Effector memory CD8-positive, alpha-beta T cell (primary cell): Measurements from ENCODE around the gene TOR1B.

Experiments
- ATAC-seq: fragments of 150-1000 bp; cut with Tn5 transposase; replicated peaks from 2 replicates; pipeline ENCODE4 v1.10.0; 2021; ENCODE audit warnings: mild to moderate bottlenecking, moderate library complexity
- DNase-seq, 3 experiments: peaks; one replicate each; pipeline ENCODE4 v3.0.0; 2021
- H3K27ac Mint-ChIP-seq, 2 donors: one replicate each; pipeline ENCODE4 v1.8.0; 2022; ENCODE audit warnings: mild to moderate bottlenecking in 2 of 2, mixed read lengths in 2 of 2, moderate library complexity in 2 of 2
- H3K27me3 Mint-ChIP-seq, 2 donors: one replicate each; pipeline ENCODE4 v1.8.0; 2022; ENCODE audit warnings: mixed read lengths in 2 of 2
- H3K36me3 Mint-ChIP-seq: one replicate; pipeline ENCODE4 v1.8.0; 2022; ENCODE audit warnings: mild to moderate bottlenecking, moderate library complexity, mixed read lengths; ENCODE audit not compliant: insufficient read depth
- H3K4me1 Mint-ChIP-seq, 2 donors: one replicate each; pipeline ENCODE4 v1.8.0; 2022; ENCODE audit warnings: low read depth in 2 of 2, mixed read lengths in 2 of 2
- H3K4me3 Mint-ChIP-seq, 2 donors: one replicate each; pipeline ENCODE4 v1.8.0; 2022; ENCODE audit warnings: mild to moderate bottlenecking in 2 of 2, mixed read lengths in 2 of 2, moderate library complexity in 2 of 2
- H3K9me3 Mint-ChIP-seq, 2 donors: one replicate each; pipeline ENCODE4 v1.8.0; 2022; ENCODE audit warnings: mixed read lengths in 2 of 2

The TOR1B gene

GRCh38 chr9:129810788-129811187, 7.8 kb downstream of the TOR1B start:
- no peaks in the 10 kb centered on the region for H3K9me3 Mint-ChIP-seq
- no peak for DNase-seq
- no peak overlapping the region for H3K4me3 Mint-ChIP-seq
- peaks cover 63% of the 10 kb centered on the region for H3K36me3 Mint-ChIP-seq
- no peak for ATAC-seq
- no peaks in the 10 kb centered on the region for H3K27me3 Mint-ChIP-seq
- peaks cover 18 to 21% of the 10 kb centered on the region in 2 donors for H3K4me1 Mint-ChIP-seq
- peak overlapping the region in 1 of 2 donors; percentile 16 for H3K27ac Mint-ChIP-seq

- H3K27me3 Mint-ChIP-seq: no peaks in the 10 kb centered on the region
- no peaks in the 10 kb centered on the region for H3K9me3 Mint-ChIP-seq
- no peak overlapping the region for H3K4me3 Mint-ChIP-seq
- H3K36me3 Mint-ChIP-seq: peaks cover 61% of the 10 kb centered on the region
- DNase-seq: no peak
- H3K4me1 Mint-ChIP-seq: peaks cover 15 to 21% of the 10 kb centered on the region in 2 donors
- H3K27ac Mint-ChIP-seq: peak overlapping the region; percentile 16 to 75
- no peak for ATAC-seq
These were observed 9.0 kb downstream of the TOR1B start for GRCh38 chr9:129811967-129812363.

DNA sequence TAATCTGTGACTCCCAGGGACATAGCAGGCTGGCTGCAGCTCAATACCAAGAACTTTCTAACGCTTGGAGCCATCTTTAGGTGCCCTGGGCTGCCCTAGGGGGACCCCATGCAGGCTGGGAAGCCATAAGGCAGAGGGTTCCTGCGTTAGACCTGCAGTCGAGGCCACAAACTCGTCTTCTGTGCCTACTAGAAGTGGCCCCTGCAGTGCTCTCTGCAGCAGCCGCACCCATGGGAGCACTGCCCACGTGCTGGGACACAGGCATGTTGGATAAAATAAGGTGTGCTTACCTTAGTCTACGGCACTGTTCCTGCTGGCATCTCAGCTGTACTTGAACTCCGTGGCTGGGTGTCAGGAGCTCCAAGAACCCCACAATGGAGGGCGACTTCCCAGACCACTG, 9.4 kb downstream of the TOR1B start:
- no peak for DNase-seq
- H3K4me1 Mint-ChIP-seq: peaks cover 15 to 21% of the 10 kb centered on the region in 2 donors
- no peaks in the 10 kb centered on the region for H3K9me3 Mint-ChIP-seq
- no peak overlapping the region for H3K4me3 Mint-ChIP-seq
- H3K36me3 Mint-ChIP-seq: peaks cover 63% of the 10 kb centered on the region
- H3K27ac Mint-ChIP-seq: peak overlapping the region; percentile 16 to 75
- no peaks in the 10 kb centered on the region for H3K27me3 Mint-ChIP-seq
- no peak for ATAC-seq

DNA sequence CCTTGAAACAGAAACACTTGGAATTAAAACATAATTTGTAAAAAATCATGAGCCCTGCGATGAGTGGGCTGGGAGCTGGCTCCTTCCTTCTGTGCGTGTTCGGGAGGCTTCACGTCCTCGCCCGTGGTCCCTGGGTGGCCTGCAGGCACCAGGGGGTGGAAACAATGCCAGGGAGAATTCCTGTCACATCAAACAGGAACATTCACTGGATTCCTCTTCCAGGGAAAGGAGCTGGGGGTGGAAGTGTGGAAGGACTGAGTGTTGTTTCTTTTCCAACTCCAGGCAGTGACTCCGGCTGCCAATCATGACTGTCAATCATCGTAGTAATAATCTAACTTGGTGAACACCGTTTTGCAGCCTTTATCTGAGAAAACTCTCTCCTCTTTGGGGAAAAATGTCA, 10.7 kb downstream of the TOR1B start:
- Mint-ChIP-seq H3K36me3 (peaks cover 67% of the 10 kb centered on the region), H3K27ac (peak overlapping the region in 1 of 2 donors; percentile 77), H3K4me3 (no peak overlapping the region), H3K9me3 (no peaks in the 10 kb centered on the region), H3K27me3 (no peaks in the 10 kb centered on the region), H3K4me1 (peaks cover 15 to 24% of the 10 kb centered on the region in 2 donors)
- DNase-seq (no peak), ATAC-seq (no peak)

GRCh38 chr9:129814432-129815223, 11.6 kb downstream of the TOR1B start:
- H3K4me1 Mint-ChIP-seq: peaks cover 19 to 29% of the 10 kb centered on the region in 2 donors
- H3K4me3 Mint-ChIP-seq: no peak overlapping the region
- no peaks in the 10 kb centered on the region for H3K27me3 Mint-ChIP-seq
- DNase-seq: no peak
- H3K9me3 Mint-ChIP-seq: no peaks in the 10 kb centered on the region
- no peak for ATAC-seq
- peak overlapping the region; percentile 23 to 85 for H3K27ac Mint-ChIP-seq
- peaks cover 67% of the 10 kb centered on the region for H3K36me3 Mint-ChIP-seq

DNA sequence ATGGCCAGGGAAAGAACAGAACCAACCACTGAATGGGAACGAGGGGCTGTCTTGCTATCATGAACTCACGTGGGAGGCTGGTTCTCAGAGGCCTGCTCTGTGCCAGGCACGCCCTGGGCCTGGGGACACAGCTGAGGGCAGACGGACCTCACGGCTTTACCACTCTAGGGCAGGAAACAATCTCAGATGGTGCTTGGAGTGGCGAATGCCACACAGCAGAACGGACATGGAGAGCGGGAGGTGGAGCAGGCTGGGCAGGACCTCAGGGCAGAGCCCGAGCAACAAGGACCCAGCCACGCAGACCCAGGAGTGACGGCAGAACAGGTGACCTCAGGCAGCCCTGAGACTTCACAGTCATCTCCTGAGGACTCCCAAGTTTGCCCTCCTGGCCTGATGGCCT, 12.3 kb downstream of the TOR1B start:
- Mint-ChIP-seq H3K27ac (peak overlapping the region in 1 of 2 donors; percentile 85), H3K4me1 (peaks cover 19 to 29% of the 10 kb centered on the region in 2 donors), H3K27me3 (no peaks in the 10 kb centered on the region), H3K9me3 (no peaks in the 10 kb centered on the region), H3K4me3 (no peak overlapping the region), H3K36me3 (peaks cover 66% of the 10 kb centered on the region)
- DNase-seq (no peak), ATAC-seq (no peak)

- Mint-ChIP-seq H3K27me3 (no peaks in the 10 kb centered on the region), H3K9me3 (no peaks in the 10 kb centered on the region), H3K27ac (peak overlapping the region in 1 of 2 donors; percentile 85), H3K4me3 (no peak overlapping the region), H3K36me3 (peaks cover 66% of the 10 kb centered on the region), H3K4me1 (peaks cover 19 to 23% of the 10 kb centered on the region in 2 donors)
- DNase-seq: no peak
- no peak for ATAC-seq
These were observed 13.8 kb downstream of the TOR1B start for GRCh38 chr9:129816501-129817435.

GRCh38 chr9:129822898-129823541, 20.0 kb downstream of the TOR1B start:
- Mint-ChIP-seq H3K4me1 (peaks cover 9 to 19% of the 10 kb centered on the region in 2 donors), H3K9me3 (no peaks in the 10 kb centered on the region), H3K36me3 (peaks cover 59% of the 10 kb centered on the region), H3K4me3 (peak overlapping the region; percentile 85 to 86), H3K27me3 (no peaks in the 10 kb centered on the region), H3K27ac (peak overlapping the region; percentile 71 to 93)
- DNase-seq: peak; percentile 20 to 44 (median 39)
- peak; percentile 62 for ATAC-seq

DNA sequence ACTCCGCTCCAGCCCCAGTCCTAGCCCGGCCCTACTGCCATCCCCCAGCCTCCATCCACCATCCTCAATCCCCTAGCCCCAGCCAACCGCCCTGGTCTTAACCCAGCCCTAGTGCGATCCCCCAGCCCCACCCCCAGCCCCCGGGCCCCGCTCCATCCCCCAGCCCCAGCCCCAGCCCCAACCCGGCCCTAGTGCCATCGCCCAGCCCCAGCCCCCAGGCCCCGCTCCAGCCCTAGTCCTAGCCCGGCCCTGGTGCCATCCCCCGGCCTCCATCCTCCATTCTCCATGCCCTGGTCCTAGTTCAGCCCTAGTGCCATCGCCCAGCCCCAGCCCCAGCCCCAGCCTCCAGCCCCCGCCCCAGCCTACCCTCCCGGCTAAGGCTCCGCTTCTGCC, 20.6 kb downstream of the TOR1B start:
- peak; percentile 20 for ATAC-seq
- H3K27ac Mint-ChIP-seq: peak overlapping the region; percentile 71 to 93
- H3K4me1 Mint-ChIP-seq: peaks cover 9 to 18% of the 10 kb centered on the region in 2 donors
- H3K4me3 Mint-ChIP-seq: peak overlapping the region; percentile 85 to 86
- H3K27me3 Mint-ChIP-seq: no peaks in the 10 kb centered on the region
- DNase-seq: no peak
- no peaks in the 10 kb centered on the region for H3K9me3 Mint-ChIP-seq
- peaks cover 59% of the 10 kb centered on the region for H3K36me3 Mint-ChIP-seq

GRCh38 chr9:129823935-129824601, 21.1 kb downstream of the TOR1B start, which contains the start of gene TOR1A:
Gene TOR1A (minus strand): TSS chr9:129824136. CDS start chr9:129824085, 51 bp downstream.
- Mint-ChIP-seq H3K4me3 (peak within 1 kb of the TSS; percentile 85 to 86), H3K27me3 (no peaks in the 10 kb centered on the region), H3K4me1 (peaks cover 7 to 13% of the 10 kb centered on the region in 2 donors), H3K36me3 (peaks cover 59% of the 10 kb centered on the region), H3K27ac (peak within 1 kb of the TSS; percentile 71 to 93), H3K9me3 (no peaks in the 10 kb centered on the region)
- DNase-seq (peak; percentile 91 to 93 (median 92)), ATAC-seq (peak; percentile 87)

DNA sequence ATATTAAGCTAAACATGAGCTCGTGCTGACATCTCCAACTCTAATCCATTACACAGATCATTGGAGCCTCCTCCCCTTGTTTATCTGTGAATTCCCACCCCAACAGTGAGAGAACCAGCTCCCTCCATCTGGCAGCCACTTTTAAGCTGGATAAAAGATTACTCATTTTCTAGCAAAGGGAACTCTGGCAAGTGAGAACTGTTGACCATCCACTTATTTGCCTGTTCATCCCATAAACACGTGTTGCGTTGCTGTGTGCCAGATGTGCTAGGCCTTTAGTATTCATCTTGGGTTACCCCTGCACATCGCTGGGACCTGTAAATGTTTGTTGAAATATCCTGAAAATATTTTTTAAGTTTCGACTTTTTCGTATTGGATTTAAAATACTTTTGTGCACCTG, 23.4 kb downstream of the TOR1B start:
- H3K4me1 Mint-ChIP-seq: peaks cover 6 to 15% of the 10 kb centered on the region in 2 donors
- no peak for ATAC-seq
- H3K9me3 Mint-ChIP-seq: no peaks in the 10 kb centered on the region
- no peak overlapping the region for H3K4me3 Mint-ChIP-seq
- H3K27ac Mint-ChIP-seq: no peak overlapping the region
- peaks cover 66% of the 10 kb centered on the region for H3K36me3 Mint-ChIP-seq
- DNase-seq: no peak
- no peaks in the 10 kb centered on the region for H3K27me3 Mint-ChIP-seq

- peaks cover 66% of the 10 kb centered on the region for H3K36me3 Mint-ChIP-seq
- H3K4me1 Mint-ChIP-seq: peaks cover 6 to 15% of the 10 kb centered on the region in 2 donors
- ATAC-seq (no peak), DNase-seq (no peak)
- H3K27ac Mint-ChIP-seq: no peak overlapping the region
- no peaks in the 10 kb centered on the region for H3K27me3 Mint-ChIP-seq
- H3K9me3 Mint-ChIP-seq: no peaks in the 10 kb centered on the region
- no peak overlapping the region for H3K4me3 Mint-ChIP-seq
These were observed 23.8 kb downstream of the TOR1B start for GRCh38 chr9:129826759-129827158.
